ENCODE data around the gene MYO1E. TPM values are rescaled to one million over a fixed set of nuclear protein-coding genes. Genes with fewer than 3 reads are reported as not detected.

Gene MYO1E
- total RNA-seq, 2 experiments from 2014 or later = 51.9 to 57.5 TPM

- POLR2A ChIA-PET = no interaction called here
- CTCF ChIA-PET = no interaction called here
These were observed 43.6 kb downstream of the MYO1E start for GRCh38 chr15:59329091-59329490.

GRCh38 chr15:59327942-59328341 is 44.7 kb downstream of the MYO1E start:
- POLR2A ChIA-PET = no interaction called here

GRCh38 chr15:59326856-59327255 is 45.8 kb downstream of the MYO1E start:
- ChIA-PET POLR2A (no interaction called here), CTCF (no interaction called here)

More at GRCh38 chr15:59327942-59328341, 44.7 kb downstream of the MYO1E start:
- CTCF ChIA-PET = no interaction called here

- CTCF ChIA-PET = no interaction called here
- POLR2A ChIA-PET = no interaction called here
These were observed 50.5 kb downstream of the MYO1E start for GRCh38 chr15:59322056-59322759.

GRCh38 chr15:59321000-59321689 is 51.5 kb downstream of the MYO1E start:
- ChIA-PET POLR2A (no interaction called here), CTCF (no interaction called here)

GRCh38 chr15:59317211-59317610 is 55.5 kb downstream of the MYO1E start:
- ChIA-PET CTCF (no interaction called here), POLR2A (no interaction called here)

GRCh38 chr15:59315914-59316451 is 56.7 kb downstream of the MYO1E start:
- POLR2A ChIA-PET = no interaction called here
- CTCF ChIA-PET = interaction anchor here (1.2 kb wide), 1 partner anchor 81 kb away, joined by 3 read pairs; no protein-coding TSS in a partner anchor

- POLR2A ChIA-PET = no interaction called here
- CTCF ChIA-PET = no interaction called here
These were observed 58.9 kb downstream of the MYO1E start for GRCh38 chr15:59313641-59314332.

- ChIA-PET CTCF (no interaction called here), POLR2A (no interaction called here)
These were observed 60.5 kb downstream of the MYO1E start for GRCh38 chr15:59312205-59312604.

GRCh38 chr15:59311195-59311594 is 61.5 kb downstream of the MYO1E start:
- ChIA-PET POLR2A (no interaction called here), CTCF (no interaction called here)

- ChIA-PET CTCF (interaction anchor here (1.0 kb wide), 1 partner anchor 16 kb away, joined by 3 read pairs; no protein-coding TSS in a partner anchor), POLR2A (no interaction called here)
These were observed 63.3 kb downstream of the MYO1E start for GRCh38 chr15:59309405-59309804.

GRCh38 chr15:59307165-59307537 is 65.5 kb downstream of the MYO1E start:
- CTCF ChIA-PET = no interaction called here

GRCh38 chr15:59306520-59307164 is 66.0 kb downstream of the MYO1E start:
- CTCF ChIA-PET = no interaction called here
- POLR2A ChIA-PET = no interaction called here

More at GRCh38 chr15:59307165-59307537, 65.5 kb downstream of the MYO1E start:
- POLR2A ChIA-PET = no interaction called here

GRCh38 chr15:59304807-59305206 is 67.9 kb downstream of the MYO1E start:
- POLR2A ChIA-PET = no interaction called here
- CTCF ChIA-PET = interaction anchor here (1.0 kb wide), 1 partner anchor 138 kb away, joined by 5 read pairs; no protein-coding TSS in a partner anchor

GRCh38 chr15:59304034-59304795 is 68.5 kb downstream of the MYO1E start:
- CTCF ChIA-PET = interaction anchor here (0.5 to 1.0 kb wide), 2 partner anchors 85 to 138 kb away, joined by 4 to 5 read pairs; no protein-coding TSS in a partner anchor
- POLR2A ChIA-PET = no interaction called here

- ChIA-PET POLR2A (no interaction called here), CTCF (interaction anchor here (0.5 to 1.0 kb wide), 2 partner anchors 85 to 137 kb away, joined by 4 to 5 read pairs; no protein-coding TSS in a partner anchor)
These were observed 69.0 kb downstream of the MYO1E start for GRCh38 chr15:59303633-59304032.

GRCh38 chr15:59303136-59303535 is 69.5 kb downstream of the MYO1E start:
- ChIA-PET POLR2A (no interaction called here), CTCF (no interaction called here)

GRCh38 chr15:59301527-59301926 is 71.1 kb downstream of the MYO1E start:
- POLR2A ChIA-PET = no interaction called here
- CTCF ChIA-PET = no interaction called here

GRCh38 chr15:59300618-59301139 is 72.0 kb downstream of the MYO1E start:
- POLR2A ChIA-PET = interaction anchor here (0.6 to 1.3 kb wide), 4 partner anchors 41 to 320 kb away, joined by 3 to 6 read pairs (median 4); no protein-coding TSS in a partner anchor
- CTCF ChIA-PET = no interaction called here

All from activated CD8-positive, alpha-beta memory T cell treated with anti-CD3 and anti-CD28 coated beads for 36 hours (primary cell).